WTC11 (cell line): ENCODE measurements around the gene NCAM2. TPM values are rescaled to one million over a fixed set of nuclear protein-coding genes. Genes with fewer than 3 reads are reported as not detected.

Source experiments
- ATAC-seq: fragments of 200-7000 bp; cut with Tn5 transposase; 2 replicates; pipeline ENCODE4 v1.10.0; 2021; ENCODE audit warnings: mild to moderate bottlenecking, moderate library complexity
- CTCF ChIA-PET: fragments of 300-600 bp; sonication (Branson Sonifier 250); formaldehyde crosslinking; loops from one replicate; lab custom pipeline; 2021; ENCODE audit warnings: antibody characterized with exemption; lab: Charles Lee
- POLR2A ChIA-PET: fragments of 350-600 bp; sonication (Branson Sonifier 250); formaldehyde crosslinking; loops from one replicate; lab custom pipeline; 2021; ENCODE audit warnings: antibody characterized with exemption; lab: Charles Lee
- DNase-seq: peaks from one replicate; pipeline ENCODE4 v3.0.0; 2021; ENCODE audit warnings: low spot score
- H3K27ac Mint-ChIP-seq: 2 replicates; pipeline ENCODE4 v1.8.0; 2021; ENCODE audit warnings: mixed read lengths
- H3K27me3 Mint-ChIP-seq: 2 replicates; pipeline ENCODE4 v1.8.0; 2021; ENCODE audit warnings: low read depth, mild to moderate bottlenecking, moderate library complexity, mixed read lengths
- H3K36me3 Mint-ChIP-seq: 2 replicates; pipeline ENCODE4 v1.8.0; 2021; ENCODE audit warnings: mixed read lengths
- H3K4me1 Mint-ChIP-seq: 2 replicates; pipeline ENCODE4 v1.8.0; 2022; ENCODE audit warnings: mixed read lengths
- H3K4me3 Mint-ChIP-seq: 2 replicates; pipeline ENCODE4 v1.8.0; 2021; ENCODE audit warnings: mild to moderate bottlenecking, moderate library complexity, mixed read lengths
- H3K9me3 Mint-ChIP-seq: 2 replicates; pipeline ENCODE4 v1.8.0; 2021; ENCODE audit warnings: mixed read lengths
- AR ChIP-seq: fragments of 250-450 bp; sonication (Bioruptor Pico); IDR thresholded peaks from 2 replicates; pipeline ENCODE4 v1.9.0; 2021; ENCODE audit warnings: mild to moderate bottlenecking
- CBFB ChIP-seq: sonication (generic); formaldehyde crosslinking; IDR thresholded peaks from 2 replicates; pipeline ENCODE4 v1.8.1; 2022; ENCODE audit warnings: mild to moderate bottlenecking, low read depth, missing genetic modification reagents
- E2F1 ChIP-seq: sonication (generic); formaldehyde crosslinking; IDR thresholded peaks from 2 replicates; pipeline ENCODE4 v1.8.0; 2022; ENCODE audit warnings: mild to moderate bottlenecking, missing genetic modification reagents
- E2F5 ChIP-seq: sonication (generic); formaldehyde crosslinking; IDR thresholded peaks from 2 replicates; pipeline ENCODE4 v1.8.1; 2022; ENCODE audit warnings: mild to moderate bottlenecking, moderate library complexity, missing genetic modification reagents
- GRHL2 ChIP-seq: fragments of 250-450 bp; sonication (Bioruptor Pico); IDR thresholded peaks from 2 replicates; pipeline ENCODE4 v1.8.0; 2022; ENCODE audit warnings: mild to moderate bottlenecking, moderate library complexity; ENCODE audit not compliant: insufficient replicate concordance, severe bottlenecking
- IRF1 ChIP-seq: sonication (generic); formaldehyde crosslinking; IDR thresholded peaks from 2 replicates; pipeline ENCODE4 v1.8.0; 2023; ENCODE audit warnings: missing genetic modification reagents
- MAX ChIP-seq: sonication (generic); formaldehyde crosslinking; IDR thresholded peaks from 2 replicates; pipeline ENCODE4 v1.8.0; 2022; ENCODE audit warnings: mild to moderate bottlenecking, missing genetic modification reagents
- MXD4 ChIP-seq: fragments of 250-450 bp; sonication (Bioruptor Pico); IDR thresholded peaks from 2 replicates; pipeline ENCODE4 v1.8.0; 2021; ENCODE audit warnings: mild to moderate bottlenecking, moderate library complexity, borderline replicate concordance
- NFATC4 ChIP-seq: fragments of 250-450 bp; sonication (Bioruptor Pico); IDR thresholded peaks from 2 replicates; pipeline ENCODE4 v1.9.0; 2021; ENCODE audit warnings: mild to moderate bottlenecking
- NFE2L1 ChIP-seq: sonication (generic); formaldehyde crosslinking; IDR thresholded peaks from 2 replicates; pipeline ENCODE4 v1.8.1; 2023; ENCODE audit warnings: missing genetic modification reagents
- NR3C1 ChIP-seq: sonication (generic); formaldehyde crosslinking; conservative IDR thresholded peaks from 2 replicates; pipeline ENCODE4 v1.8.1; 2023; ENCODE audit warnings: low read depth, mild to moderate bottlenecking, missing genetic modification reagents
- PRDM15 ChIP-seq: sonication (generic); formaldehyde crosslinking; IDR thresholded peaks from 2 replicates; pipeline ENCODE4 v1.8.0; 2022; ENCODE audit warnings: missing genetic modification reagents
- PREB ChIP-seq: sonication (generic); formaldehyde crosslinking; IDR thresholded peaks from 2 replicates; pipeline ENCODE4 v1.8.1; 2022; ENCODE audit warnings: mild to moderate bottlenecking, missing genetic modification reagents, moderate library complexity, borderline replicate concordance
- RELA ChIP-seq: sonication (generic); formaldehyde crosslinking; IDR thresholded peaks from 2 replicates; pipeline ENCODE4 v1.8.1; 2022; ENCODE audit warnings: missing genetic modification reagents, mild to moderate bottlenecking, borderline replicate concordance
- ZNF219 ChIP-seq: sonication (generic); formaldehyde crosslinking; IDR thresholded peaks from 2 replicates; pipeline ENCODE4 v1.8.0; 2023; ENCODE audit warnings: missing genetic modification reagents, mild to moderate bottlenecking, borderline replicate concordance
- ZNF396 ChIP-seq: fragments of 250-450 bp; sonication (Bioruptor Pico); IDR thresholded peaks from 2 replicates; pipeline ENCODE4 v1.8.0; 2021; ENCODE audit warnings: mild to moderate bottlenecking, moderate library complexity, borderline replicate concordance
- ZNF512 ChIP-seq: sonication (generic); formaldehyde crosslinking; IDR thresholded peaks from 2 replicates; pipeline ENCODE4 v1.8.1; 2022; ENCODE audit warnings: missing genetic modification reagents, borderline replicate concordance
- ZSCAN18 ChIP-seq: fragments of 250-450 bp; sonication (Bioruptor Pico); IDR thresholded peaks from 2 replicates; pipeline ENCODE4 v2.1.2; 2022; ENCODE audit warnings: mild to moderate bottlenecking, moderate library complexity
- total RNA-seq: library from RNA; stranded (reverse); gene quantifications from 3 replicates; pipeline ENCODE4 v1.2.3, GENCODE V29; 2021

NCAM2 gene
- total RNA-seq, 1 experiment from 2014 or later, result 1.6 TPM

GRCh38 chr21:21279193-21279901 is 281.1 kb downstream of the NCAM2 start (continued):
- no peak for TF ChIP-seq ZNF219 (CRISPR knock-in tag)
- TF ChIP-seq ZNF396 (CRISPR knock-in tag), result no peak
- TF ChIP-seq NFE2L1 (CRISPR knock-in tag), result no peak
- no peak for TF ChIP-seq NR3C1 (CRISPR knock-in tag)
- TF ChIP-seq ZNF512, result no peak
- no peak for TF ChIP-seq ZSCAN18 (CRISPR knock-in tag)

- Mint-ChIP-seq H3K36me3 (no peaks in the 10 kb centered on the region), H3K4me1 (no peaks in the 10 kb centered on the region), H3K9me3 (no peaks in the 10 kb centered on the region), H3K27ac (no peak overlapping the region), H3K4me3 (no peak overlapping the region), H3K27me3 (no peaks in the 10 kb centered on the region)
- CTCF ChIA-PET, result no interaction called here
- ATAC-seq (no peak), DNase-seq (no peak)
- POLR2A ChIA-PET, result no interaction called here
- TF ChIP-seq RELA, result no peak
- TF ChIP-seq PRDM15 (CRISPR knock-in tag), result no peak
- TF ChIP-seq NFATC4 (CRISPR knock-in tag), result no peak
- TF ChIP-seq IRF1 (CRISPR knock-in tag), result no peak
- TF ChIP-seq AR (CRISPR knock-in tag), result no peak
- TF ChIP-seq CBFB (CRISPR knock-in tag), result no peak
- TF ChIP-seq MXD4, result no peak
- TF ChIP-seq GRHL2, result no peak
- TF ChIP-seq E2F5 (CRISPR knock-in tag), result no peak
- TF ChIP-seq ZNF219 (CRISPR knock-in tag), result no peak
- no peak for TF ChIP-seq E2F1 (CRISPR knock-in tag)
- TF ChIP-seq MAX (CRISPR knock-in tag), result no peak
- TF ChIP-seq ZNF512, result no peak
- no peak for TF ChIP-seq PREB (CRISPR knock-in tag)
Observed at GRCh38 chr21:21283810-21284209, 285.6 kb downstream of the NCAM2 start.
